Activated T-helper 1 cell treated with anti-CD3 and anti-CD28 coated beads, Interleukin-2, amount 50 U/mL, for 16 hours (primary cell): ENCODE data around the gene GCNT1.
"Not testable (repeated sequence)": the region's sequence is repeated elsewhere in the genome, so short reads cannot be mapped to it uniquely, and the experiment has no call there.

Experiments used
- DNase-seq, 2 donors: peaks; one replicate each; pipeline ENCODE4 v3.0.0-alpha.2; 2020; ENCODE audit warnings: low read depth in 1 of 2, low spot score in 1 of 2

GCNT1 gene

DNA sequence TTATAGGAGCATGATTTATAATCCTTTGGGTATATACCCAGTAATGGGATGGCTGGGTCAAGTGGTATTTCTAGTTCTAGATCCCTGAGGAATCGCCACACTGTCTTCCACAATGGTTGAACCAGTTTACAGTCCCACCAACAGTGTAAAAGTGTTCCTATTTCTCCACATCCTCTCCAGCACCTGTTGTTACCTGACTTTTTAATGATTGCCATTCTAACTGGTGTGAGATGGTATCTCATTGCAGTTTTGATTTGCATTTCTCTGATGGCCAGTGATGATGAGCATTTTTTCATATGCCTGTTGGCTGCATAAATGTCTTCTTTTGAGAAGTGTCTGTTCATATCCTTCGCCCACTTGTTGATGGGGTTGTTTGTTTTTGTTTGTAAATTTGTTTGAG lies 20.4 kb downstream of the GCNT1 start:
- not testable (repeated sequence) for DNase-seq

DNA sequence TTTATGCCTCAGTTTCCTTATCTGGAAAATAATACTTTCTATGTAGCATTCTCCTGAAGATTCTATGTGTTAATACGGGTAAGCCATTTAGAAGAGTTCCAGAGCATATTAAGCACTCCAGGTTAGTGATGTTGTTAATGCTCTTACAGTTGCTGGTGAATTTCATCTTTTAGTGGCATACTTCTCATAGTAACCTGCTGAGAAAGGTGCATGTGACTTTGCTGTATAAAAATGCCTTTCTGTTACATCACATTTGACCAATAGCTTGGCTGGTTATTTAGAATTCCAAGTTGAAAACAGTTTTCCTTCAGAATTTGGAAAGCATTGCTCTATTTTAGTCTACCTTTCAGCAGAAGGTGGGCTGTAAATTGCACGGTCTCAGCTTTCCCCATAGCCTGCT lies 27.2 kb downstream of the GCNT1 start:
- DNase-seq: no peak

DNA sequence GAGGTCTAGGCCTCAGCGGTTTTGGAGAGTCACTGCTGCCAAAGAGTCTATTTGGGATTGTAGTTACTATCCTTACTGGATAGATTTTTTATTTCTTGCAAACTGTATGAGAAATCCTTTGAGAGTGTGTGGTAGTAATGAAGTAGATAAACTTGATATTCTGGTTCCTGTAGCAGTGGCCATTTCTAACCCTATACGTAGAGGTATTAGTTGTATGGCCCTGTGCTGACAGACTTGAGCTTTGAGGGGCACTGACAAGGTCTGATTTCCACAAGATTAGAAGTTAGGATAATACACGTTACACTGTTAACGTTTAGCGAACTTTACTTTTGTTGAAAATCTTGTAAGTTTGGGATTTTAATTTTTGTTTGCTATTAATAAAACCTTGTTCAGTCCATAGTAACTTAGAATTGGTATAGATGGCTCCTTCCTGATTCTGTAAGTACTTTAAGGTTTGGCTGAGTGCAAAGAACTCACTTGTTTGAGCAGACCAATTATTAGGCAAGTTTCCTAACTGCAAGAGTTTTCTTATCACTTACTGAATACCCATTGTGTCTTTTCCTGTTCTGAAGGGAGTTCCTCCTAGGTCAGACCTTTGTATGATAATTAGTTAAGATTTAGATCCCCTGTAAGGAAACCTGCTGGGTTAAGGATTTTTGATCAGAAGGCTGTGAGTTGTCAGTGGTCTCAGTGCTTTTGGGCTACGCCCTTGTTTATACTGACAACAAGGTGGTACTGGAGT lies 31.4 kb downstream of the GCNT1 start:
- DNase-seq: no peak

DNA sequence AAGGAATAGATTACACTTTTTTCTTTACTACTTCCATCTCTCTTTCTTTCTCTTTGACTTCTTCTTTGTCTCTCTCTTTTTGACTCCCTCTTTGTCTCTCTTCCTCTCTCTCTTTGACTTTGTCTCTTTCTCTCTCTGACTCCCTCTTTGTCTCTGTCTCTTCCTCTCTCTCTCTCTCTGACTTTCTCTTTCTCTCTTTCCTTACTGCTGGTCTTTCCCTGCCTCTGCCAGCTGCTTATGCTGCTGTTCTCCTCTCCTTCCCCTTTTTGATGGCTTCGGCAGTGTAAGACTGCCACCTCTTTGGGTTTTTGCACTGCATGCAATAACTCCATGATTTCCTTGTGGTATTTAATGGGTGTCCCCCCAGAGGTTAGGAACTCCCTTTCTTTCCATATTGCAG lies 32.1 kb downstream of the GCNT1 start:
- not testable (repeated sequence) for DNase-seq

DNA sequence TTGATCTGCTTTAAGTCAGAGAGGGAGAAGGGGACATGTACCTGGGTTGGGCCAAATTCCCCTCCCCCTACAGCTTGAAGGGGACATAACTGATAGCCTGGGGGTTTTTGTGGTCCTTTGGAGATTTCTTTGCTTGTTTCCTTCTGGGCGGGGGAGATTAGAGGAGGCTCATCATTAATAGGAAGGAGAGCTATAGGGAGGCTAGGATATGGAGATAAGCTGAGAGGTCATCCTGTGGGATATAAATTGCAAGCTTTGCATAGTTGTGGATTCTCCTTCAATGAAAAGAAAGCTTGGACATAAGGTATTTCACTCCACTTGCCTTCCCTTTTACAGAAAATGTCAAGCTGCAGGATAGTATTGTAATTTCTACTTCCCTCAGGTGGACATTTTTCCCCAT lies 34.5 kb downstream of the GCNT1 start:
- not testable (repeated sequence) for DNase-seq

DNA sequence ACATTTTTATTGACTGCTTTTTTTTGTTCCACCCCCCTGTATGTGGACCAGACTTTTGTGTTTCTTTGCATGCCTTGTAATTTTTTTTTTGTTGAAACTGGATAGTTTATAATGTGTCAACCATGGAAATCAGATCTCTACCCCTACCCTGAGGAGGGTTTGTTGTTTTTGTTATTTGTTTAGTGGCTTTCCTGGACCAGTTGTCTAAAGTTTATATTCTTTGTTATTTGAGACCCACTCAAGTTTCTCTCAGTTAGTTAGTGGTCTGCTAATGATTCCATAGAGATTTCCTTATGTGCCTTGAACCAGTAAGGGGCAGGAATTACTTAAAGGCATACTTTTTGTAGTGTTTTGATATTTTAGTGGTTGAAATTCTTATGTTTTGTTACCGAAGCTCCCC lies 41.1 kb downstream of the GCNT1 start:
- DNase-seq: no peak

DNA sequence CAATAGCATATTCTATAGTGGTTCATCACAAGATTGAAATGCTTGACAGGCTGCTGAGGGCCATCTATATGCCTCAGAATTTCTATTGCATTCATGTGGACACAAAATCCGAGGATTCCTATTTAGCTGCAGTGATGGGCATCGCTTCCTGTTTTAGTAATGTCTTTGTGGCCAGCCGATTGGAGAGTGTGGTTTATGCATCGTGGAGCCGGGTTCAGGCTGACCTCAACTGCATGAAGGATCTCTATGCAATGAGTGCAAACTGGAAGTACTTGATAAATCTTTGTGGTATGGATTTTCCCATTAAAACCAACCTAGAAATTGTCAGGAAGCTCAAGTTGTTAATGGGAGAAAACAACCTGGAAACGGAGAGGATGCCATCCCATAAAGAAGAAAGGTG lies 43.8 kb downstream of the GCNT1 start:
- DNase-seq: no peak

DNA sequence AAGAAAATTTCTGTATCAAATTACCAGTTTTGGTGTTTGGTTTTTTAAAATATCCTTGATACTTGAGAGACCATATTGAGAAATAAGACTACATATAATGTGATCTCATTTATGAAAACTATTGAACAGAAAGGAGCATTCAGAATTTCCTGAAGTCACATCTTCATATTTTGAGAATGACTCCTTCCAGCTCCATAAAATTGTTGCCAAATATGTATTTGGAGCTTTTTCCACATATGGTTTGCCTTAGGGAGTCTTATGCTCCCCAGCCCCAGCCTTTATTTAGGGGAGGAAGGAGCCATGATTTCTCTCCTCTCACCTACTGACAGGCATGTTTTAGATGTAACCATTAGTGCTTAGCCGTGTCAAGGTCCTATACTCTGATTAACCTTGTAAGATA lies 51.1 kb downstream of the GCNT1 start:
- DNase-seq: no peak

DNA sequence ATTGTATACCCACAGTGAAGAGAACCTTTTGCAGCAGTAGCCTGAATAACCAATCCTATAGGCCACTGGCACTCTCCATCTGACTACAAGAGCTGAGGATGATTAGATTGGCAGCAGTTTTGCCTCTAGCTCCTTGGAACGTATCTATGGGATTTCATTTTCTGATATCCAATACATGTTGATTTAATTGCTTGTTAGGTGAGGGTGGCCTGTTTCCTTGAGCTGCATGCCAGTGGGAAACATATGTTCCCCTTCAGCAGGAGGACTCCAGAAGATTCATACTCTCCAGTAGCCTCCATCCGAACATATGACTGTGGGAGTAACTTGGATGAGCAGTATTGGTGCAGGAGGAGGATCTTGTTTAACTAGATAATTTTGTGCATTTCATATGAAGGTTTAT lies 51.5 kb downstream of the GCNT1 start:
- no peak for DNase-seq

DNA sequence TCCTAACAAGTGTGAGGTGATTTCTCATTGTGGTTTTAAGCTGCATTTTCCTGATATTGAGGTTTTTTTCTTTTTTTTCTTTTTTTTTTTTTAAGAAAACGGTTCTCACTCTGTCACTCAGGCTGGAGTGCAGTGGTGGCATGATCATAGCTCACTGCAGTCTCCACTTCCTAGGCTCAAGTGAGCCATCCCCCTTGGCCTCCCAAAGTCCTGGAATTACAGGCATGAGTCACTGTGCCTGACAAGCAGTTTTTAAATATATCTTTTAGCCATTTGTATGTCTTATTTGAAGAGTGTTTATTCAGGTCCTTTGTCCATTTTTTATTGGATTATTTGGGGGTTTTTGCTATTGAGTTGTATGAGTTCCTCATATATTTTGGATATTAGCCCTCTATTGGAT lies 53.8 kb downstream of the GCNT1 start:
- no peak for DNase-seq

DNA sequence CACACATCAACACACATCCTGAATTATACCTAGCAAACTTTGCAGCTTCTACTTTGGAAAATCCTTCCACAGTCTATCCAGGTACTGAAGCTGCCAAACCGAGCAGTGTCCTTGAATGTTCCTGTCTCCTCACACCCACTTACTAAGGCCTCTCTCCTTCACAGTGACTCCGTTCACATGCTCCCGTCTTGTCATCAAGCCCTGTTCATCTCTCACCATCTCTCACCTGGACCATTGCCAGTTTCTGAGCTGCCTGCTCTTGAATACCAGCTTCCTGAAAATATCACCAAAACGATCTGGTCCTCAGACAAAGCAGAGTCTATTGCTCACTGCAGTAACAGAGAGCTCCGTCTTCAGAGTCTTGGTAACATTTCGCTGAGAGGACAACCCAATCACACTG lies 57.4 kb downstream of the GCNT1 start:
- DNase-seq: no peak

DNA sequence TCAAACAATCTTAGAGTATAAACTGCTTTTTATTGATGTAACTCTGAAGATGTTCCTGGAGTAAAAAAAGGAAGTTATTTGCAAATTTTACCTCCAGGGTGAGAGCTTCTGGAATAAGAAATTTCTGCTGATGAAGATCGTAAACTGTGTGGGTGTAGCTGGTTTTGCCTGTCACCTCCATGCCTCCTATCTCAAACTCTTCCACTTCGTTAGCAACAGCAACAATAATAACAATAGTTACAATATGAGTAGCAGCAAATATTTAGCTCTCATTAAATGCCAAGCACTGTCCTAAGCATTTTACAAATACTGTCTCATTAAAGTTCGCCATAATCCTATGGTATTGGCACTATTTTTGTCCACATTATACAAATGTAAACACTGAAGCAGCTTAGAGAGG lies 57.9 kb downstream of the GCNT1 start:
- DNase-seq: no peak

DNA sequence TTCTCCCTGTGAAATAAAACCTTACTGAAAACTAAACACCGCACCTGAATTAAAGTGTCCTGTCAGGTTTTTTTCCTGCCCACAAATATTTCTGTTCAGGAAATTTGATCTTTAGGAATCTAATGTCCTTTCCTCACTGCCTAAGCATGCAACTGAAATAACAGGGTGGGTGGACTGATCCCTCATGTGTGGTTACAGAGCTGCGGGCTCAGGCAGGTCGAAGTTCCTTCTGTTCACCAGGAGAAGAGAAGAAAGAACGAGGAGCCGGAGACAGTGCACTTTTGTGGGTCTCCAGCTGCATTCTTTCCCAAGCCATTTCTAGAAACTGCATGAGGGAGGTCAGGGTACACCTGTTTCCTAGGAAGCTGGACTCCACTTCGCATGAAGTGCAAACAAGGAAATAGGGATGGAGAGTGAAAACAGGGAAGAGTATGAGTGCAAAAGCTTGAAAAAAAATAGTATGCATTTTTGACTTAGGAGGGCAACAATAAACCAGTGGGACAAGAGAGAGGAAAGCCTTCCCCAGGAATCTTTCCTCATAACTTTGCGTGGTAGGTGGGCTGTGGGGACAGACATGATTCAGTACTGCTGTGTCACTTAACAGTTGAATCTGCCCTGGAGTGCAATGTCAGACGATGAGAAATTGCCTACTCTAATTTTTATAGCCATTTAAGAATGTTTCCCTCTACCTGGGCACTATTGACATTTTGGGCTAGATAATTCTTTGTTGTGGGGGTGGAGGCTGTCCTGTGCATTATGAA lies 60.3 kb downstream of the GCNT1 start:
- no peak for DNase-seq

DNA sequence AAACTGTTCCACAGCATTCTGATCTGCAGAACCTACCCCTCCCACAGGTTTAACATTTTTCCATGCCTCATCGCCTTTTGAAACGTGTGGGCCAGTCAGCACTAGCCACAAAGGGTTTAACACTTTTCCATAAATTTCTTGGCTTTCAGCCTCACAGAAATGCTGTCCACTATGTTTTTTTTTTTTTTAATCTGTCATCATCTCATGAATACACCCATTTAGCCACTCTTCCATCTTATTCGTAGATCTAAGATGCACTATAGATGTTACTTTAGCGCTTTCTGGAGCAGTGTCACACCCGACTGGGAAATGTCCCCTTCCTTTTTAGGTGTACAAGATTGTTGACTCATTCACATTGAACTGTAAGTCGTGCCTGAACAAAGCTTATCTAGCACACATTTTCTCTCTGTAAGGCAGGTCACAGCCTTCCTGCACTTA lies 62.3 kb downstream of the GCNT1 start:
- no peak for DNase-seq

DNA sequence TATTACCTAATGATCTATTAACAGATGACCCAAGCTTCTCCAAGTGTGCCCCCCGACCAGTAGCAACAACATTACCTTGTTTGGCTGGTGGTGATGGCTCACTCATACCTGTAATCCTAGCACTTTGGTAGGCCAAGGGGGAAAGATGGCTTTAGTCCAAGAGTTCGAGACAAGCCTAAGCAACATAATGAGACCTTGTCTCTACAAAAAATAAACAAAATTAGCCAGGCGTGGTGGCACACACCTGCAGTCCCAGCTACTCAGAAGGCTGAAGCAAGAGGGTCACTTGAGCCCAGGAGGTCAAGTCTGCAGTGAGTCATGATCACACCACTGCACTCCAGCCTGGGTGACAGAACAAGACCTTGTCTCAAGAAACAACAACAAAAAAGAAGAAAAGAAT lies 62.9 kb downstream of the GCNT1 start:
- DNase-seq: no peak

DNA sequence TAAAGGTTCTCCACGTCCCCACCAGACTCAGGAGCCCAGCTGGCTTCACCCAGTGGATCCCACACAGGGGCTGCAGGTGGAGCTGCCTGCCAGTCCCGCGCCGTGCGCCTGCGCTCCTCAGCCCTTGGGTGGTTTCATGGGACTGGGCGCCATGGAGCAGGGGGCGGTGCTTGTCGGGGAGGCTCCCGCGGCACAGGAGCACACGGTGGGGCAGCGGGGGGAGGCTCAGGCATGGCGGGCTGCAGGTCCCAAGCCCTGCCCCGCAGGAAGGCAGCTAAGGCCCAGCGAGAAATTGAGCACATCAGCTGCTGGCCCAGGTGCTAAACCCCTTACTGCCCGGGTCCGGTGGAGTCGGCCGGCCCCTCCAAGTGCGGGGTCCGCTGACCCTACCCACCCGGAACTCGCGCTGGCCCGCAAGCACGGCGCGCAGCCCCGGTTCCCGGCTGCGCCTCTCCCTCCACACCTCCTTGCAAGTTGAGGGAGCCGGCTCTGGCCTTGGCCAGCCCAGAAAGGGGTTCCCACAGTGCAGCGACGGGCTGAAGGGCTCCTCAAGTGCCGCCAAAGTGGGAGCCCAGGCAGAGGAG lies 64.7 kb downstream of the GCNT1 start:
- DNase-seq: not testable (repeated sequence)

DNA sequence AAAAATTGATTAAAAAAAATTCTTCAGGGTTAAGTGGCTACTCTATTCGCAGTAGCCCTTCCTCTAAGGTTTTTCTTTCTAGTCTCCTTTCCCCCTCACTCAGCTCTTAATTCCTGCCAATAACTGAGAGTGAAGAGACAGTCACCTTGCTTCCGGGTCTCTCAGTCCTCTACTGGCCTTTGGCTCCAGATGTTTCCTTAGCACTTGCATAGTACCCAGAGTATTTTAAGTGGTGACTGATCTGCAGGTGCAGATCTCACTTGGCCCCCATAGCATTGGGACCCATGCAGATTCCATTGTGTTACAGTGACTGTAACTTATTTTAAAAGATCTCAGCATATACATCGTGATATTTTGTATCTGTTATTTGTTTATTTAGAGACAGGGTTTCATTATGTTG lies 66.2 kb downstream of the GCNT1 start:
- DNase-seq: no peak

DNA sequence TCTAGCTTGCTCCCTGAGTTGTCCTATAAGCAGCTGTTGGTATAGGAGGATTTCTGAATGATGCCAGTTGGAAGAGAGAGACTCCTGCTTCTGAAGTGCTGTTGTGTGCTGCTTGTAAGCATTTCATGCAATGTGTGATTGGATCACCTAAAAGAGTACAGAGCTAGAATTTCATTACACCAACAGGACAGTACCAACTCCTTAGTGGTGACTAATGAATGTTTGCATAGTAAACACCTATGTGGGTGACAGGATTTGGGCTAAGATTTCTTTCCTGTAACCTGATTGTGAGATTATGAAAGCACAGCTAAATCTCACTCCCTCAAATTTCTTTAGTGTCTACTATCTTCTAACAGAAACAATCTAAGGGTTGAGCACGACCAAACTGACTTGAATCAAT lies 67.0 kb downstream of the GCNT1 start:
- DNase-seq: no peak

DNA sequence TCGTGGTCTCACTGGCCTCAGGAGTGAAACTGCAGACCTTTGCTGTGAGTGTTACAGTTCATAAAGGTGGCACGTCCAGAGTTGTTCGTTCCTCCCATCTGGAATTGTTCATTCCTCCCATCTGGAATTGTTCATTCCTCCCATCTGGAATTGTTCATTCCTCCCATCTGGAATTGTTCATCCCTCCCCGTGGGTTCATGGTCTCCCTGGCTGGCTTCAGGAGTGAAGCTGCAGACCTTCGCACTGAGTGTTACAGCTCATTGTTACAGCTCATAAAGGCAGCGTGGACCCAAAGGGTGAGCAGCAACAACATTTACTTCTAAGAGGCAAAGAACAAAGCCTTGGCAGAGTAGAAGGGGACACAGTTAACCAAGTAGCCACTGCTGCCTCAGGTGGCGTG lies 69.1 kb downstream of the GCNT1 start:
- no peak for DNase-seq

DNA sequence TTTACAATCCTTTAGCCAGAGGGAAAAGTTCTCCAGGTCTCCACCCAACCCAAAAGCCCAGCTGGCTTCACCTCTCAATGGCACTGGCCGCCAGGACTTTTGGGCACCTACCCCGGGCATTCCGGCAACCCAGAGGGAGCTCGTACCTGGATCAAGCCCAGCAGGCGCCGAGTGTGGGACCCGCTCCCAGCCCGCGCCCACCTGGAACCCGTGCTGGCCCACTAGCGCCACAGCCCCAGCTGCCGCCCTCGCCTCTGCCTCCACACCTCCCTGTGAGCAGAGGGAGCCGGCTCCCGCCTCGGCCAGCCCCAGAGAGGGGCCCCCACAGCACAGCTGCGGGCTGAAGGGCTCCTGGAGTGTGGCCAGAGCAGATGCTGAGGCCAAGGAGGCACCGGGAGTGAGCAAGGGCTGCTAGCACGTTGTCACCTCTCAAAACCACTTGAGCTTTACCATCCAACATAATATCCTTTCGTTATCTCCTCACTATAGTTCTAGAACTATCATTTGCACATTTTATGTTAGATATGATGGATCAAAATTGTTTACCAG lies 69.7 kb downstream of the GCNT1 start:
- no peak for DNase-seq

DNA sequence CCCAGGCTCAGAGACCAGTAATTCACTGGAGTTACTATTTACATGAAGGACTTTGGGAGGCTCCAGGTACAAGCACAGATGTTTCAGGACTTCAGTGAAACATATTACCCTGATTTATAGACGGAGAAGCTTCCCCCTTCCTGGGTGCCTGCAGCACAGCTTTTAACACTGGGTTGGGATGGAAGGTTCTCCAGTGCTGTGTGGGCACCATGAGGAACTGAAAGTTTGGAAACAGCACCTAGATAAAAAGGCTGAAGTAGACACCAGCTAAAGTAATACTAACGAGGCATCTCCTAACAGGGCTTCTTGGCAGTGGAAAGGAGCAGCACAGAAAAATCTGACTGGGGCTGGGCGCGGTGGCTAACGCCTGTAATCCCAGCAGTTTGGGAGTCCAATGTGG lies 70.7 kb downstream of the GCNT1 start:
- DNase-seq: no peak

DNA sequence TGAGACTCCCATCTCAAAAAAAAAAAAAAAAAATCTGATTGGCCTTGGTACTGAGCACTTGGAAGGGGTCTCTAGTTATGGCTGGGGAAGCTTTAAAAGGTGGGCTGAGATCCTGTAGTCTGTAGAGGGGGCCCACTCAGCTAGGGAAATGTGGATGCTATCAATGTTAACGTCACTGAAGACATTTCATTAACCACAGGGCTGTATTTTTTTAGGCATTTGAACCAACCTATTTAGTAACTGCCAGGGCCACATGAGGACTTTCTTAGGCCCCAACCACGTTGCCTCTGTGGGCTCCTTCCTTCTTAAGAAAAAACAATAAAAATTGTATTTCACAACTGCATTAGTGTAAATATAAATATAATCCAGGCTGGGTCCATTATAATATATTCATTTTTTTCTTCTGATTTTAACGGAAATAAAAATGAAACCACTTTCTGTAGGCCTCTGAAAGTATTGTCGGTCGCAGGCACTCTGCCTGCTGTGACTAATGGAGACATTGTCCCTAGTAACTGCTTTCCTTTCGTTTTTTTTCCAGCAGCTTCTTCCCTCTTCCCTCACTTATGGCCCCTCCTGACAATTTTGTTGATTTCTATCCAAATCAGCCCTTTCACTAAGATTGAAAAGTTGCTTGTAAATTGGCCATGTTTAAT lies 71.6 kb downstream of the GCNT1 start:
- no peak for DNase-seq
